H1 (cell line): ENCODE results near the gene SGSM1. TPM values are rescaled to one million over a fixed set of nuclear protein-coding genes. Genes with fewer than 3 reads are reported as not detected.

Experiments used
- NRF1 ChIP-seq: IDR thresholded peaks from 2 replicates; pipeline ENCODE4 v1.6.1; 2011; ENCODE audit warnings: mild to moderate bottlenecking, low read depth, low read length, improper control_type of control experiment
- polyA plus RNA-seq, 7 experiments: library from polyadenylated mRNA; depleted of rRNA in 3 of 7; stranded (reverse) in 5 of 7; unstranded in 2 of 7; fragments of >200 nt in 5 of 7; fragments of 200-250 nt in 2 of 7; gene quantifications; 1 replicate in 5 of 7; 2 replicates in 1 of 7; 4 replicates in 1 of 7; pipeline versions ENCODE4 v1.2.1 to v1.2.3, GENCODE V29; 2011 to 2013; ENCODE audit warnings: missing spikeins in 2 of 7, mixed read lengths in 2 of 7
- total RNA-seq: library from RNA; stranded (reverse); fragmentation: NEBNext Ultra II Directional; extraction: Animal tissue kit (Norgen Biotek cat#: 25700); gene quantifications from 2 replicates; pipeline ENCODE4 v1.2.1, GENCODE V29; 2021

SGSM1 gene
- total and polyA plus RNA-seq, 2 of the 8 experiments (the other 6 are each of a cell fraction or from before 2014, with no cell fraction given) = 2.8 to 5.2 TPM

- no peak for TF ChIP-seq NRF1
These were observed 138.4 kb downstream of the SGSM1 start (continued) for GRCh38 chr22:24944217-24944937.
